ENCODE measurements around the gene RNGTT. TPM values are rescaled to one million over a fixed set of nuclear protein-coding genes. Genes with fewer than 3 reads are reported as not detected.

The RNGTT gene
- total RNA-seq, 1 donor from 2014 or later = 7.6 TPM

DNA sequence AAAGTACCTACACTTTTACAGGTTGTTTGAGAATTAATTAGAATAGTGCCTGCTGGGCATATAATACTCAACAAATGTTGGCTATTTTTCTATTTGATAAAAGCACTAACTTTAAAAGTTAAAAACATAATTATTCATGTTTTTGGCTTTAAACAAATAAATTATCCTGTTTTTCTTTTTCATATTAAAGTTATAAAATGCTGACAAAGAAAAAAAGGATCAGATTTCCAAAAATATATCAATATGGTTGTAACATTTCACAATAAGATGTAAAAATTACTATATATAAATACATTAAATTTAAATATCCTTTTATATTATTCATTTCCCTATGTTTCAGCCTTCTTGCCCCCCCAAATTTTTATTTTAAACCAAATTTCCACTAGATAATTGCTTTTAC lies 312.0 kb downstream of the RNGTT start:
- intact Hi-C loops (cut with DNase I) = no loop called here
- ATAC-seq (ENCODE audit: poor library complexity) (no peak), DNase-seq (no peak)

DNA sequence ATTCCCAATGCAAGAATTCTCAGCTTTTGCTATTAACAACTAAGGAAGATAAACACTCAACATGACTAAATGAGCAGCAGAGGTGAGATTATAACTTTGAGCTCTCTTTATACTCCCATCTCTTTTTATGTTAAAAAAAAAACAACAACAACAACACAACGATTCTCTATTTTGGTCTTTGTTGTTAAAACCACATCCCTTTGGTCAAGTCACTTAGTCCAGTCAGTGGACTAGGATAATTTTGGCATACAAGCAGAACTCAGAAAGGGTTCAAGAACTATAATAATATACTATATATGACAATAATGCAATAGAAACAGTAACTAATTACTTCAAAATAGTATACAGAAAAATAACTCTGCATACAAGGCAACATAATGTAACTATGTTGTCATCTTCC lies 312.4 kb downstream of the RNGTT start:
- DNase-seq (no peak), ATAC-seq (ENCODE audit: poor library complexity) (no peak)

DNA sequence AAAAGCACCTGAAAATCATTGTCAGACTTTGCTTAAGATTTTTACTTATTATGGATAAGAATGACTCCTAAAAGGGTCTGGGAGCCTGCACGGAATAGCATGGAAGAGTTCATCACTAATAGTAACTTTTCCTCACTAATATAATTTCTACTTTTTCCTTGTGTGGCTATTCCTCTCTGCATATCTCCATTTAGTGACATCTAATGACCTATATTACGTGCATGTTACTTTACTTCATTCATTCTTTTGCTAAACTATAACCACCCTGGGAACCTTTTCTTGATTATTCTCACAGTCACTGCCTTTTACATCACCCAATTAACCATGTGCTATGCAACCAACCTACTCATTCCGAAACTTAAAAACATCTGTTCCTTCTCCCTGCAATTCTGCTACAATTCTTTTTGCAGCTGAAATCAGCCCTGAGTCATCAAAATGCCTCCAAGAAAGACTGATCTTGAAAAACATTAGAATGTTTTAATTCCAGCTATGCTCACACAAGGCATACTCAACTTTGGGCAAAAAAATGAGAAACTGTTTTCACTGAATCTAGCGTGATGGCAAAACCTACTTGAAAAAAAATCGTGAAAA lies 313.3 kb downstream of the RNGTT start:
- intact Hi-C loops (cut with DNase I) = no loop called here
- no peak for ATAC-seq (ENCODE audit: poor library complexity)
- DNase-seq = no peak

More for the DNA sequence above, 312.4 kb downstream of the RNGTT start:
- intact Hi-C loops (cut with DNase I) = no loop called here

DNA sequence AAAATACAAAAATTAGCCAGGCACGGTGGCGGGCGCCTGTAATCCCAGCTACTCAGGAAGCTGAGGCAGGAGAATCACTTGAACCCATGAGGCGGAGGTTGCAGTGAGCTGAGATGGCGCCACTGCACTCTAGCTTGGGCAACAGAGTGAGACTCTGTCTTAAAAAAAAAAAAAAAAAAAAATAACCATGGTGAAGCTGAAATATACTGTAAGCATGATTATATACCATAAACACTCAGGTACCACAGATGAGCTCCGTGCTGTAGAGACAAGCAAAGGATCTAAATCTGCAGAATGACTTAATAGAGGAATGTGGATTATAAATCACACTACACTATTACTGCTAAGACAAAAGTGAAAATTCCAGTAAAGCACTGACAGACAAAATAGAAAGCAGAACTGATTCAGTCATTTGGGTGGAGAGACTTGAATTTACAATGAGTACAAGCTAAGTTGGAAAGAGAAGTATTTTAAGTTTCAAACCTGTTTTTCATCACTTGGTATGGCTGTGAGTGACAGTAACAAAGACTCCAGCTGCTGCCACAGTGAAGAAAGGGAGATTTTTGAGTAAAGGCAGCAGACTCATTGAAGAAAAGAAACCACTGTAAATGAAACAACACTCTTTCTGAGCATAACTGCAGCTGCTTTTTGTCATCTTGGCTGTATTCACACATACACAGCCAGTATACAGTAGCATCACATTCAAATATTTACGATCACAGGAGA lies 322.1 kb downstream of the RNGTT start:
- DNase-seq = no peak
- ATAC-seq (ENCODE audit: poor library complexity) = no peak
- intact Hi-C loops (cut with DNase I) = no loop called here

DNA sequence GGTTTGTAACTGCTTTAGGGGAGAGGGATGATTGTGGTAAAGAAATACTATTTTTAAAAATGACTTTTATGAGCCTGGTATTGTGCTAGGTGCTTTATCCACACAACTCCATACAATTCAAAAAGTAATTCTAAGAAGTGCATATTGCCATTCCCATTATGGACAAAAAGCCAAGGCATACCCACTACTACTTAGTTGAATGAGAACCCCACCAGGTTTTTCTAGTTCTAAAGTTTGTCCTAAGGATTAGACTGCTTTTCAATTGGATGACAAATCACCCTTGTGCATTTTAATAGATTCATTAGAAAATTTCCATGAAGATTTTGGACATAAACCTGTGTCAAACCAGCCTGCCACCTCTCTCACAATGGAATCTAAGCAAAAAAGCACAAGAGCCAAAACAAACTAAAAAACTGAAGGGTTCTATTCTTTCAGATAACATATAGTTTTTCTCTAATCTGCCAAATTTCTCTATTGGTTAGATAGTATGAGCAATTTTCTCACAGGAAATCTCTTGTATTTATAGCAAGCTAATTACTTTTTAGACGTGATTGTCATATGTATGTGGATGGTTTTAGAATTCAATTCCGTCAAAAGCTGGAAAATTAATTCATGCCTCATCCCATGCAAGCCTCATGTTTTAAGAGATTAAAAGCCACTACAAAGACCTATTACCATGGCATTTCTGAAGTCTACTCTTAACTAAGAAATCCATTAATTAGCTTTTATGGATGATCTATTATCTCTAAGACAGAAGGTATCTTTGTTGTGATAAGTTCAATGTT lies 325.5 kb downstream of the RNGTT start:
- no peak for DNase-seq
- intact Hi-C loops (cut with DNase I) = no loop called here
- ATAC-seq (ENCODE audit: poor library complexity) = no peak

DNA sequence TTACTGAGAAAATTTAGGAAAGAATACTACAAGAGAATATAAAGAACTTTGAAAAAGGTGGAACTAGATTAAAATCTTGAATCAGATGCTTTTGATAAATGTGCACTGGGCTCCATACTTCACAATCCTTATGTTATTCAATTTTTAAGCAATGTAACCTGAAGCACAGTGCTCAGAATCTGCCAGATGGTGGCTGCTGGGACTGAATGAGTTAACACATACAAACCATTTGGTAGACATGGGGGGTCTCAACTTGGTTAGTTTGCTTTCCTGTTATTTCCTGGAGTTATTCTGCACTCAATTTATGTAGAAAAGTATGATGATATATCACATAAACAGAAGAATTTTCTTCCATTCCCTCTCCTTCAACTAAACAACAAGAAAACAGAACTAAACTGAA lies 326.5 kb downstream of the RNGTT start:
- intact Hi-C loops (cut with DNase I) = no loop called here
- no peak for DNase-seq
- no peak for ATAC-seq (ENCODE audit: poor library complexity)

DNA sequence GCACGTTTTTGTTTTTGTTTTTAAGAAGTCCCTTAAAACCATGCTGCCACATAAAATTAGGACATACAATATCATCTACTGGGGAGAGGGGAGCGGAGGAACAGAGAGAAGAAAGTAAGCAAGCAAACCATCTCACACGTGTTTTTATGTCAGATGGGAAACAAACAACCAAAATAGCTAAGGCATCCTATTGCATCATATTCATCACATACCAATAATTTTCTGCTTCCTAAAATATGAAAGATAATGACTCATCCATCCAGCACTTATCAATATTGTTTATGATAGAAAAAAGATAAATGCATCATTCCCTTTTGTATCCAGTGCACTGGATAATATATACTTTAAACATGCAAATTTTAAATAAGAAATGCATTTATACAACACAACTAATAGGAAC lies 329.6 kb downstream of the RNGTT start:
- DNase-seq (no peak), ATAC-seq (ENCODE audit: poor library complexity) (no peak)

DNA sequence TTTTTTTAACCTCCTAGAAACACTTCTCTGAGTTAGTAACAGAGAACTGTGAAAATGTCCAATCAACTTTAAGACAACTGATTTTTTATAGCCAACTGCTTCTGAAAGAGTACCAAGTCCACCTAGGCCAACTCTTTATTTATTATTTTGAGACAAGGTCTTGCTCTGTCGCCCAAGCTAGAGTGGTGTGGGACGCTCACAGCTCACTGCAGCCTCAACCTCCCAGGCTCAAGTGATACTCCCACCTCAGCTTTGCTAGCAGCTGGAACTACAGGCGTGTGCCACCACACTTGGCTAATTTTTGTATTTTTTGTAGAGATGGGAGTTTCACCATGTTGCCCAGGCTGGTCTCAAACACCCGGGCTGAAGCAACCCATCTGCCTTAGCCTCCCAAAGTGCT lies 331.6 kb downstream of the RNGTT start:
- ATAC-seq (ENCODE audit: poor library complexity) = no peak
- intact Hi-C loops (cut with DNase I) = no loop called here
- DNase-seq = no peak

More for the DNA sequence above, 329.6 kb downstream of the RNGTT start:
- intact Hi-C loops (cut with DNase I) = no loop called here

DNA sequence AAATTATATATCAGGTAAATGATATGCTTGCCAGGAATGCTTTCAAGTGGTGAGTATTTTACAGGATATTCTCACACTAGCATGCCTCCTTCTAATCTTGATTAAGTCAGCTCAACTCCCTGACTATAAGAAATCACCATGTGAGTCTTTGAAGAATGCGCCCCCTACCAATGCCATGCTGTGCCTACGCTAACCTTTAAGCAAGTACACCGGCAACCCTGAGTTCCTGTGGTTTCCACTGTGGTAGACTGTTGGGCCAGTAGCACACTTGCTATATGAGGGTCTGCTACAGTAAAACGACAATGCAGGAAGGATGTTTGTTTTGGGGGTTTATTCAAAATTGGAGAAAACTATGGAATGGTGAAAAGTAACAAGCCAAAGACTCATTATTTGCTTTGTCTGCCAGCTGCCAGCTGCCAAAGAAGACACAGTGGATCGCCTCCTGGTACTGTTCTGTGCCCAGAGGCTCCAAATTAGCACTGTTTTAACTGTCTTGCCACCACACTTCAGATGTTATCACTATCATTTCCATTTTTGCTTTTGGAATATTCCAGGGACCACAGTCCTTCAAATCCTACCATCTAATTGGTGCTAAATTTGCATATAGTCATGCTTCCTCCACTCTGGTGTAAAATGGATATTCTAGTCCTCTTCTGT lies 333.5 kb downstream of the RNGTT start:
- DNase-seq (no peak), ATAC-seq (ENCODE audit: poor library complexity) (no peak)
- intact Hi-C loops (cut with DNase I) = no loop called here

DNA sequence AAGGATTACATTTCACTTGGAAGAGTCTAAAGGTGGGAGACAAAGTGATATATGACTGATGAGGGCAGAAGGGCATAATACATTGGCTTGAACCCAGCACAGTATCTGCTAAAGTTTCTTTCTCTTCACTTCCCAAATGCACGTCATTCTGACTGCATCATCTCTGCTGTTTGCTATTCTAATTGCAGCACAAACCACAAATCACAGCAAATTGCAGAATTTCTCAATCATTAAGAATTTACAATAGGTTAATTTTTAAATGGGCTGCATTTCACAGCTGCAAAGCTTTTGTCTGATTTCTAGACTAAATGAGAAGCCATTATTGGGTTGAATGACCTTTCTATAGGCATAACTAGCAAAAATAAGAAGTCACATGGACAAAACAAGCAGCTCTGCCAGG lies 337.0 kb downstream of the RNGTT start:
- intact Hi-C loops (cut with DNase I) = no loop called here
- no peak for ATAC-seq (ENCODE audit: poor library complexity)
- no peak for DNase-seq

DNA sequence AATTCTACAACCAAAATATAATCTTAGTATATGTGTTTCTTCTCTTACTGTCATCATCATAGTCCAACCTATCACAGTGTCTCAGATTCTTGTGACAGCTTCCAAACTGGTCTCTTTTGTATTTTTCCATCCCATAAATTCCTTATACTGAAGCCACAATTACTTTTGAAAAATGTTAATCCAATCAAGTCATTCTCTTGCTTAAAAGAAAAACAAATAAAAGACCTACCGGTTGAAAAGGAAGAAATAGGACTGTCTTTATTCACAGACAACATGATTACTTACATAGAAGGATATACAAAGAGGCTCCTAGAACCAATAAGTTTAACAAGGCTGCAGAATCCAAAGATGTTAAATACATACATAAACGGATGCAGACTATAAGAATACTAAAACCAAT lies 339.9 kb downstream of the RNGTT start:
- DNase-seq (no peak), ATAC-seq (ENCODE audit: poor library complexity) (no peak)
- intact Hi-C loops (cut with DNase I) = no loop called here

DNA sequence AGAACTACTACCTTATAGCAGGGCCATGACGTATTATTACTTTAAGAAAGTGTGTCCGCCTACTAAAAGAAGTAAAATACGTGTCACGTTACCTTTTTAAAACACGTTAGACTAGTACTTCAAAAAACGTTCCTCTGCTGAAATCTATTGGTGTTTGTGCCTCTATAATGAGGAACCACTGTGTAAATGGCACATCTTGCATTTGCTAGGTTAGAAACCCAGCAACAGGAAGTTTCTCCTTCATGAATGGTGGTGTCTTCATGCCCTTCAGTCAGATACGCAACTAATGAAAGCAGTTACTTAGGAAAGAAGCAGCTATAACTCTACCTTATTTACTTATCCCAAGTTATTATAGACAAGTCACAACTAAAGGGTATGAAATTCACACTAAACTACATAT lies 343.5 kb downstream of the RNGTT start:
- no peak for ATAC-seq (ENCODE audit: poor library complexity)
- no peak for DNase-seq
- intact Hi-C loops (cut with DNase I) = no loop called here

DNA sequence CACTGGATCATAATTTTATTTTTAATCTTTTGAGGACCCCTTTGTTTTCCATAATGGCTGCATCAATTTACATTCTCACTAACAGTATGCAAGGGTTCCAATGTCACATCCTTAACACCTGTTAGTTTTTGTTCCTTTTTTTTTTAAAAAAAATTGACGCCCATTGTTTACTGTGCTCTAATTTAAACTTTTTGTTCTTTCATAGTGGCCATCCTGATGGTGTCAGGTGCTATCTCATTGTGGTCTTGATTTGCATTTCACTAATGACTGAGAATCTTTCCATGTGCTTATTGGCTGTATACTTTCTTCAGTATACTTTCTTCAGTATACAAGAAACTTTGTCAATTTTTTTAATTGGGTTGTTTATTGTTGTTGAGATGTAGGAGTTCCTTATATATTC lies 347.0 kb downstream of the RNGTT start:
- no peak for ATAC-seq (ENCODE audit: poor library complexity)
- intact Hi-C loops (cut with DNase I) = no loop called here
- no peak for DNase-seq

DNA sequence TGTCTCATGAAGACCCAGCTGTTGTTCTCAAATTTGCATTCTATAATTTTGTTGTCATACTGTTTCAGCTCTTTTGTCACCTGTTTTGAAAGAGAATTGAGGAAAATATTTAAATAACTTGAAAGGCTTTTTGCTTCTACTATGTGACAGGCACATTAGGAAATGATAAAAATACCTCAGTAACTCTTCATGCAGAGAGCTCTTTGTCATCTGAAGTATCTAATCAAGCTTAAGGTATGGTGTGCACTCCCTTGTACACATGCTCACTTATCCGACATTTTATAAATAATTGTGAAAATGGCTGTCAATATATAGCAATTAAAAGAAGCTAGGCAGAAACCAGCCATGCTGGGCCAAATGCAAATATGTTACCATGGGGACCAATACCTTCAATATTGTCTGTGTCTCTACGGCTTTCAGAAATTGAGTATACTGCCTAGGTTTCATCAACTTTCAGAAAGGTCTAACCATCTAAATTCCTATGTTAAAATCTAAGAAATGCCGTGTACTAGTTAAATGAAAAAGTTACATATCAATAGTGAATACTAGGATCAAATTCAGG lies 349.0 kb downstream of the RNGTT start:
- no peak for ATAC-seq (ENCODE audit: poor library complexity)
- no peak for DNase-seq
- intact Hi-C loops (cut with DNase I) = no loop called here

DNA sequence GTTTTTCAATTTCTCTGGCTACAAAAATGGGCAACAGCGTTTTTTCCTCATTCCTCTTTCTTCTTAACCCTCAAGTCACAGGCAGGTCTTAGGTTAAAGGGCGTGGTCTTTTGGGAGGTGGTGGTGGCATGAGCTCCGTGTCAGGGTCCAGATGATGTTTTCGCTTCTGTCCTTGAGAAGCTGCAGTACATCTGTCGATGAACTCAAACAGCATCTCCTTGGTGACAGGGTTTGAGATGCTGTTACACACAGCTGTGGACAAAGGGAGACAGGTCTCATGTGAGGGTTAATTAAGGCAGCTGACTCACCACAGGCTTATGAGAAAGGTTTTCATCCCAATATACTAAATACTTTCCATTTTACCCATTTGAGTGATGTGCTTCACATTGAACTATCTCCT lies 350.8 kb downstream of the RNGTT start:
- DNase-seq (no peak), ATAC-seq (ENCODE audit: poor library complexity) (no peak)
- intact Hi-C loops (cut with DNase I) = no loop called here

DNA sequence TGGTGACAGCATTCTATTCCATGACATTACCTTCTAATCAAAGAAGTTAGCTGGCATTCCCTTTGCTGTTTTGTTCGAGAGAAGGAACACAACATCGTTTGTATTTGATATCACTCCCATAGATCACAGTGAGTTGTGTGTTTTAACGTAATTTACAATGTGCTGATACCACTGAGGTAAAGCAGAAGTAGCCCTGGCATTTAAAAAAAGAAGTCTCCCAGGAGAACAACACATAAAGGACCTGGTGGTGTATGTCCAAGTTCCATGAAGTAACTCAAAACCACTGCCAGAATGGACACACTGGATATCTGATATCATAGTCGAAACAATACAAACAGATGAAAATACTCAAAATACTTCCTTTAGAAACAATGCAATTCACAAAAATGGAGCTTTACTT lies 351.7 kb downstream of the RNGTT start:
- ATAC-seq (ENCODE audit: poor library complexity) = no peak
- intact Hi-C loops (cut with DNase I) = no loop called here
- DNase-seq = no peak

DNA sequence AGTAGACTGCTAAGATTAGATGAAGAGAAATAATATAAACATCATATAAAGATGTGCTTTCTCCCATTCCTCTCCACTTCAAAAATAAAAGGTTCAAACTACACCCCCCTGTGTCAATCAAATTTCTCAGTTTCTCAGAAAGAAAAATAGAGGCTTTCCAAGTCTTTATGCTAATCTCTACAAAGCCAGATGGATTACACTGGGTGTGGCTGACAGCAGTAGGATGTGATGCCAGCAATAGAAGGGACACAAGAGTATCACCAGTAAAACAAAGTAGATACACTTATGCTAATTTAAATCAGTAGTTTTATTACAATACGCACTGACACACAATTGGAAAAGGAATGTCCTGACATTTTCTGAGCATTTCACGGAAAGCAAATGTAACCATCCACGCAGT lies 353.4 kb downstream of the RNGTT start:
- no peak for DNase-seq
- intact Hi-C loops (cut with DNase I) = no loop called here
- no peak for ATAC-seq (ENCODE audit: poor library complexity)

DNA sequence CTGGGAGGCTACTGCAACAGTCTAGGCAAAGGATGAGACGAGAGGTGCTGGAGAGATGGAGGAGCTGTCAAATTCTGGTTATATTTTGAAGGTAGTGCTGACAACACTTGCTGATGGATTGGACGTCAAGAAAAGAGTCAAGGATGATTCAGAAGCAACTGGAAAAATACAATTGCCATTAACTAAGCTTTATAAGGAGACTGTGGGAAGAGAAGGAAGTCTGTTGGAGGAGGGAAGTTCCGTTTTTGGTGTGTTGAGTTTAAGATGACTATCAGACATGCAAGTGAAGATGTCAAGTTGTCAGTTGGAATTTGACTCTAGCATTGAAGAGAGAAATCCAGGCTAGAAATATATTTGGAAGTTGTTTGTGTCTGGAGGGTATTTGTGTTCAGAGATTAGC lies 358.1 kb downstream of the RNGTT start:
- ATAC-seq (ENCODE audit: poor library complexity) (no peak), DNase-seq (no peak)
- intact Hi-C loops (cut with DNase I) = no loop called here

DNA sequence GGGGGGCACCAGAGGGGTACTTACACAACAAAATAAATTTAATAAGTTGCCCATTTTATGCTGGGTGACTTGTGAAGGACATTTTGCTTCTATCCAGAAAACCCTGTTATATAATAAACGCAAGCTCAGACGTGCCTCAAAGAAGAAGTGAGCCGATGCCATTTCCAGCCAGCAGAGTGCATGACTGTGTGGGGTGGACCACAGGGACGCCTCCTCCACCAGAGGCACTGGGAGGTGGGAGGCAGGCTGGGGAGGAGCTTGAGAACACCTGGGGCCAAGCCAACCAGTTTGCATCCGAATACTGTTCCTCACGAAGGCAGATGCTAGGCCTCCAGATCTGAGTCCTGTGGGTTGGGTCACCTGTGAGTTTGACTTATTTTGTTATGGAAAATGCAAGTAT lies 363.8 kb downstream of the RNGTT start:
- no peak for ATAC-seq (ENCODE audit: poor library complexity)
- intact Hi-C loops (cut with DNase I) = no loop called here
- DNase-seq = no peak
